HG03045 (cell line): ENCODE data around the gene CNR1.
A peak's percentile ranks its signal among the peaks of the same experiment; 100 is the strongest.

Experiments
- ATAC-seq: cut with Tn5 transposase; IDR thresholded peaks from one replicate; pipeline ENCODE4 v1.9.1; 2021; ENCODE audit warnings: mild to moderate bottlenecking, moderate library complexity; ENCODE audit not compliant: unreplicated experiment

CNR1 gene

GRCh38 chr6:88144637-88145297 is 21.4 kb downstream of the CNR1 start:
- no peak for ATAC-seq

DNA sequence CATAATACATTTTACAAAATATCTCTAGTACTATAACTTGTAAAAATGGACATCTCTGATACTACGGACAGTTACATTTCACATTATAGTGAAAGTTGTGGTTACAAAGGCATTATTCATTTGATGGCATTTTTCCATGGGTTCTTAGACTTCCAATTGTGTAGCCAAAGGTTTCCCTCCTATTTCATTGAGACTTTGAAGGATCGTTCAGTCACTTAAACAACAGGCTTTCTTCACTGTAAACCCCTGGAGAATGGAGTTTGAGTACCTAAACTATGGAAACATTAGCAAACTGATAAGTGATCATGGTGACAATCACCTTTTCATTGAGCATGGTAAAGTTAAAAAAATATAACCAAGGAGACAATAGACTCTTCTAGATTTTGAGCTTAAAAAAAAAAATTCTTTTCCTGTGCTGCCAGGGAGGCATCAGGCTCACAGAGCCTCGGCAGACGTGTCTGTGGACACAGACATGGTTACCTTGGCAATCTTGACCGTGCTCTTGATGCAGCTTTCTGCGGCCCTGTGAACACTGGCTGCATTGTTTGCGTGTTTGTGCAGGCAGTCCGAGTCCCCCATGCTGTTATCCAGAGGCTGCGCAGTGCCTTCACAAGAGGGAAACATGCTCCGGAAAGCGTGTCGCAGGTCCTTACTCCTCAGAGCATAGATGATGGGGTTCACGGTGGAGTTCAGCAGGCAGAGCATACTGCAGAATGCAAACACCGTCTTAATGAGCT is 22.6 kb downstream of the CNR1 start:
- no peak for ATAC-seq

DNA sequence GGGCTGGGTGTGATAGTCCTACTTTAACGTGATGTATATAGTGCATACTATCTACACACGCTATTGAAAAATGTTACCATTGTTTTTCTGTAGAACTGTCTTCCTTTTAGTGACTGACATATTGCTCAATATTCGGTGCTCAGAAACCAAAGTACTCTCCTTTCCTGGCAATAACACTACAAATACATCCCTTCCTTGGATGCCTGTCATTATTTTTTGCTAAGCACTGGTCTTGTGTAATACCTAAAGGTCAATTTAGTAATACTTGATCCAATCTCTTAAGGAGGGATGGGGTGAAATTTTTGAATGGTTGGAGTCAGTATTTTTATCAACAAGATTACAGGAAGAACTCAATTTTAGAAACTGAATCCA is 23.9 kb downstream of the CNR1 start:
- no peak for ATAC-seq

DNA sequence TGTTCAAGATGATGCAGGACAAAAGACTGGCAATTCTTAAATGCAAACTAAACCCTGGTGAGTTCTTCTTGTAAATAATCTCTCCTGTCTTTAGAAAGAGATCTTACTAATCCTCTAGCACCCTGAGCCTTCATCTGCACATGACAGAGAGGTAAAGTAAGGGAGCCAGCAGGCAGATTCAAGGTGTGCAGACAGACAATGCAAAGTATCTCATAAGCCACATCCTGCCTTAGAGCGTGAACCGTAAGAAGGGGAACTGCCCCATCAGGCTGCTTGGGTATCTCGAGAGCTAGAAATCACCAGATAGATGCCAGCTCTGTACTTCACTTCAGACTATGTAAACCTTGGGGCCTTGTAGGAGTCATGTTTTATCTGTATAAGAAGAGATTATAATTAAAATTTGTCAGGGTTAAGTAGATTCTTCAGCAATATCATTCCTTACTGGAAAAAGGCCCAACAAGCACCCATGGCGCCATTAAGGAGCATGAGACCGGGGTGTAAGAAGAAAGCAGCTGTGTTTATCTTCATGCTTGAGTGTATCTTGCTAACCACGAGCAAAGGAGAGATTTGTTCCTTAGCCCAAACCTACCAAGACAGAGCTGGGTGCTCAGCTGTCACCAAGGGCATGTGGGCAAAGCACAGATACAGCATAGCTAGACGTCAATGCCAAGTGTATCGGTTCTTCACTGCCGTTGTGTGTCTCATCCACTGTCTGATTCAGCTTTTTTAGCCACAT is 24.4 kb downstream of the CNR1 start:
- peak; percentile 84 for ATAC-seq

- no peak for ATAC-seq
Observed at GRCh38 chr6:88137915-88138314, 28.2 kb downstream of the CNR1 start.

GRCh38 chr6:88135578-88136114 is 30.5 kb downstream of the CNR1 start:
- peak; percentile 68 for ATAC-seq

DNA sequence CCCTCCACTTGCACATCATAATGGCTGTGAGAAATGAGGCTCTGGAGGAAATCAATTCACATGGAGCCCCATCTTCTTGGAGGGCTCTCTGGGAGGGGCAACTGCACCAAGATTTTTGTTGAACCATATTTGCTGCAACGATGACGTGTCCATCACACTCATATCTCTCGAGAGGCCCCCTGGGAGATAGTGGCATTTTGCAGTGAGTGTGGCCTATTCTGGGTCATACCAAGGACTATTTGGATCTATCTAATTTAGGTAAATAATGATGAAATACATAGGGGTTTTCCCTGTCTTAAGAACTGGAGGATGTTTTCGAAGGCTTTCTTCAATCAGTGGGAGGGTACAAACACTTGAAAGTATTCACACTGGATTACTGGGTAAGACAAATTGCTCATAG is 31.6 kb downstream of the CNR1 start:
- ATAC-seq, result no peak

DNA sequence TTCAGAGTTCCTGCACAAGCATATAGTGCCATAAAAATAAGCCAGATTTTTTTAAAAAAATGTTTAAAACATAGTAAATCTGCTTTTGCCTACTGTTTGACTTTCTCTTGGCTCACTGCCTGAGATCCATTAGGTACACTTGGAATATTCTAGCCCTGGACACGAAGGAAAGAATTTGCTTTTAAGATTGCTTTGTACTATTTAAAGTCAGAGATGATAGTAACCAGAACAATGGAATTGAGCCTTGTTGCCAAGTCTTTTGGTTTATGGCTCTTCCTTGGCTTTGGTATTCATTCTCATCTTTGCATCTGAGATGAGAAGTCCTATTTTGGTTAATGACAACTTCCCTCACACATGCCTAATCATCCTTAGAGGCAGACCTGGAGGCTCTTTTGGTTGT is 32.4 kb downstream of the CNR1 start:
- no peak for ATAC-seq

DNA sequence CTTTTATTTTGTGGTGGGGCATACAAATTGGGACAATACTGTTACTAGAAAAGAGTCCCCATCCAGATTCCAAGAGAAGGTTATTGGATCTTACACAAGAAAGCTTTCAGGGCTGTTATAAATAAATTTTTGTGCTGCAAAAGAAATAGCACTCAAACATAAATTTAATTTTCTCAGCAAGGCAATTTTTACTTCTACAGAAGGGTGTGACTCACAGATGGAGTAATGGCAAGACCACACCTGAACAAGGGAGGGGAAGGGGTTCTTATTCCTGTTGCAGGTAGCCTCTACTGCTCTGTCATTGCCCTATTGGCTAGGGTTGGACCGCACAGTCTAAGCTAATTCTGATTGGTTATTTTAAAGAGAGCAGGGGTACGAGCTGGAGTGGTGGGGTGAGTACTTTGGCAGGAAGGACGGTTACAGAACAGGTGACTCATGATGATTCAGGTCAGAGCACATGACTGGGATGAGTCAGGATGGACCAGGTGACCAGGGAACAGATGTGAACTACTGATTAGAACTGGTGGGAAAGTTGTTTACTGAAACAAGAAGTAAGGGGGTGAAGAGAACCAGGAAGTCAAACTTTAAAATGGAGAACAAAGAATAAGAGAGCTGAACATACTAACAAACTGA is 41.1 kb downstream of the CNR1 start:
- no peak for ATAC-seq

DNA sequence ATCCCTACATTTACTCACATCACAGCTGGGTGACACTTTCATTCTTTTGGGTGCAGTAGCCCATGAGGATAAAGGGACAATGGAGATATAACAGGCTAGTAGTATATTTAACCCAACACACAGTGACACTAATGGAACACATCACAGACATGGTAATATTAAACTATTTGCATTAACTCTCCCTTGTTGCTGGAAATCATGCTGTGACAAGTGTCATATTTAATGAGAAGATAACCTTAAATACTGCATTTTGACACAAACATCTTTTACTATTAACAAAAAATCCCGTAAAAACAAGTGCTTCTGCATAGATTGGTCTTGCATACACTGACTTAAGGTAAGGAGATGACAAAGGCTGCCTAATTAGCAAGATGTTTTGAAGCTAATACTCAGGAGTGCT is 45.5 kb downstream of the CNR1 start:
- no peak for ATAC-seq

- ATAC-seq, result no peak
Observed at GRCh38 chr6:88119769-88120168, 46.4 kb downstream of the CNR1 start.

DNA sequence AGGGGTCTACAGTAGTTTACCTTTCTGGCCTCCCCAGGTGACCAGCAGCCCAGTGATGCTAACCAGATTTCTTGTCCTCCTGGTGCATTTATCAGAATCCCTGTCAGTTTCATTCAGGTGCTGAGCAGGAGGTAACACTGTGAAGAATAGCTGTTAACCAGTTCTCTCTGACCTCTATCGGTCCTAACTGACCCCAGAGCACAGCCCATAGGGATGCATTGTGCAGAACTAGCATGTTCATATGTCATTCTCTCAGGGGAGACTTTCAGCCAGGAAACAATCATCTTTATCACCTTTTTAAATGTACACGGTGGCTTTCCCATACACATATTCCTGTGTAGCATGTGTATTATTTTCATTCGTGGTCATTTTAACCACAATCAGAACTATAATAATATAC is 49.9 kb downstream of the CNR1 start:
- ATAC-seq, result no peak

DNA sequence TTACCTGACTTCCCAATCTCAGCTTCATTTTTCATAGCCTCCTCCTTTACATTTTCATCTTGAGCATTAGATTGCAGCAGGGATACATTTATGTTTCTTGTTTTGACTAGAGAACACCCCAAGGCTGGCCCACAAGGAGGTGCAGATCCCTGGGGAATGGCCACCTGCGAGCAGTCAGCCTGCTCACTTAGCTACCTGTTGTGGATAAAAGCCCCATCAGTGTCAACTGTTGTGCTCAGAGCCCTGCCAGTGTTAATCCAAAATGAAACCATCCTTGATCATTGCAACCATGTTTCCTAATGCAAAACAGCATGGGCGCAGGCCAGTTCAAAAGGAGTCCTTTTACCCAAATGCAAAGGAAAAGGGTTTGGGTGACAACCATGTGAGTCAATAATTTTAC is 50.8 kb downstream of the CNR1 start:
- ATAC-seq, result no peak

- no peak for ATAC-seq
Observed at GRCh38 chr6:88114838-88115237, 51.3 kb downstream of the CNR1 start.

- no peak for ATAC-seq
Observed at GRCh38 chr6:88111991-88112390, 54.2 kb downstream of the CNR1 start.

DNA sequence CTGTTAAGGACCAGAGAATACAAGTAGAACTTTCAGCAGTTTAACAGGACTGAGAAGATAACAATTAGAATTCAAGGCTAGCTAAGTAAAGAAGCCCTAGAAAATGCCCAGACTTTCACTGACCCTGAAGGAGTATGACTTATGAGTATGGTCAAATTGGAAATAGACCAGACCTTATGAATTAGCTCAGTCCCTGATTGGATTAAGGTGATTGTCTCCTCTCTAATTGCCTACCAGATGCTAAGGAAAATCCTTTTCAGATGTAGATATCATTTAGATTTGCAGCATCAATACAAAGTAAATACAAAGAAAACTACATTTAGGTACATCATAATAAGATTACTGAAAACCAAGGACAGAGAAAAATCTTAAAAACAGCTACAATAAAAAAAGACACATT is 58.9 kb downstream of the CNR1 start:
- ATAC-seq, result no peak

DNA sequence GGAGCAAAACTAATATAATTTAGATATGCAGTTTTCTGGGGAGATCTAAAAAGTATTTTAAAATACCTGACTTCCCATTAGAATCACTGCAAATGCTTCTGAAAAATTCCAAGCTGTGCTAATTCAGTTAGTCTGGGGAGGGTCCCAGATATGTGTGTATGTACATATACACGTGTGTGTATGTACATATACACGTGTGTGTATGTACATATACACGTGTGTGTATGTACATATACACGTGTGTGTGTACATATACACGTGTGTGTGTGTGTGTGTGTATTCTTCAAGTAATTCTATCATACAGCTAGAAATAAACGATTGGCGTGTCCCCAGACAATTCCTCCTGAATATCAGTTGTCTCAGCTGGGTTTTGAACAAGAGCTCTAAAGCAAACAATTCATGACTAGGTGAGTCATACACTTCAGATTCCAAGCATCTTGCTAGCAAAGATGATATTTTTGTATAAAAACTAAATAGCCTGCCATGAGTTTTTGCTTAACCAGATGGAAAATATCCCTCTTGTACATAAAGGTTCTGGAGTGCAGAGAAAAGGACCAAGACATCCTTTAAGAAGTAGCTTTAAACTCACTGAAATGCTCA is 60.3 kb downstream of the CNR1 start:
- ATAC-seq, result no peak
